ENCODE results near the gene EVC2.

Gene EVC2

DNA sequence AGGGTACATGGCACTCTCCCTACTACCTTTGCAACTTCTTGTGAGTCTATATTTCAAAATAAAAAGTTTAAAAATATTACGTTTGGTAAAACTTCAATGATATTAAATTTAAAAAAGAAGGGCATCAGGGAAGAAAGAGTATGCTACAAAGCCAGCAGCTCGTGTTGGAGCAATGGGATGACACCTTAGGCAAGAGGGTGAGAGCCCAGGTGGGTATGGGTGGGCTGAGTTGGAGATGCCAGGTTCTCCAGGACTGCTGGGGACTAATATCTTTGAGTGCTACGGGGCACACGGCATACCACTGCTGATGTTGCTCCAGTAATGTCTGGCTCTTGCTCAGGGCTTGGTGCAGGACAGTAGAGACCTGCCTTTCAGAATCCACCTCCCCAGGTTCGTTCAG is 132.4 kb downstream of the EVC2 start:
- H3K79me2 ChIP-seq (ENCODE audit: low read length) = no peaks in the 10 kb centered on the region
- H3K9me2 ChIP-seq (replicated peaks; ENCODE audit: insufficient read depth, low read length) = no peaks in the 10 kb centered on the region
- no peaks in the 10 kb centered on the region for H3K27me3 ChIP-seq (replicated peaks; ENCODE audit: insufficient read depth, low read length)
- no peak overlapping the region for H3K4me3 ChIP-seq (ENCODE audit: low read length)
- no peaks in the 10 kb centered on the region for H3F3A ChIP-seq (ENCODE audit: insufficient read depth, low read length)
- no peak for TF ChIP-seq EZH2phosphoT487 (IDR thresholded peaks at IDR 0.05; ENCODE audit: low read length)
- TF ChIP-seq EZH2 (optimal IDR thresholded peaks at IDR 0.05; ENCODE audit: low read depth, low read length) = no peak
- TF ChIP-seq, protein P1, sequence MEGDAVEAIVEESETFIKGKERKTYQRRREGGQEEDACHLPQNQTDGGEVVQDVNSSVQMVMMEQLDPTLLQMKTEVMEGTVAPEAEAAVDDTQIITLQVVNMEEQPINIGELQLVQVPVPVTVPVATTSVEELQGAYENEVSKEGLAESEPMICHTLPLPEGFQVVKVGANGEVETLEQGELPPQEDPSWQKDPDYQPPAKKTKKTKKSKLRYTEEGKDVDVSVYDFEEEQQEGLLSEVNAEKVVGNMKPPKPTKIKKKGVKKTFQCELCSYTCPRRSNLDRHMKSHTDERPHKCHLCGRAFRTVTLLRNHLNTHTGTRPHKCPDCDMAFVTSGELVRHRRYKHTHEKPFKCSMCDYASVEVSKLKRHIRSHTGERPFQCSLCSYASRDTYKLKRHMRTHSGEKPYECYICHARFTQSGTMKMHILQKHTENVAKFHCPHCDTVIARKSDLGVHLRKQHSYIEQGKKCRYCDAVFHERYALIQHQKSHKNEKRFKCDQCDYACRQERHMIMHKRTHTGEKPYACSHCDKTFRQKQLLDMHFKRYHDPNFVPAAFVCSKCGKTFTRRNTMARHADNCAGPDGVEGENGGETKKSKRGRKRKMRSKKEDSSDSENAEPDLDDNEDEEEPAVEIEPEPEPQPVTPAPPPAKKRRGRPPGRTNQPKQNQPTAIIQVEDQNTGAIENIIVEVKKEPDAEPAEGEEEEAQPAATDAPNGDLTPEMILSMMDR (IDR thresholded peaks at IDR 0.05; ENCODE audit: low read length) = no peak
- H2AFZ ChIP-seq (ENCODE audit: low read length) = no peak overlapping the region
- H3K4me1 ChIP-seq (ENCODE audit: low read length) = no peaks in the 10 kb centered on the region
- H3K4me2 ChIP-seq (ENCODE audit: low read depth, low read length) = no peak overlapping the region
- no peaks in the 10 kb centered on the region for H3K9me3 ChIP-seq (replicated peaks; ENCODE audit: insufficient read depth, low read length)
- H3K9ac ChIP-seq (ENCODE audit: low read length) = no peak overlapping the region
- no peak overlapping the region for H3K27ac ChIP-seq (ENCODE audit: low read length)
- no peak for DNase-seq
- H4K20me1 ChIP-seq (ENCODE audit: insufficient read depth, low read length) = no peaks in the 10 kb centered on the region
- no peaks in the 10 kb centered on the region; the same call in 1 of the 2 replicates for H3K36me3 ChIP-seq (replicated peaks; ENCODE audit: insufficient read depth, low read length)

DNA sequence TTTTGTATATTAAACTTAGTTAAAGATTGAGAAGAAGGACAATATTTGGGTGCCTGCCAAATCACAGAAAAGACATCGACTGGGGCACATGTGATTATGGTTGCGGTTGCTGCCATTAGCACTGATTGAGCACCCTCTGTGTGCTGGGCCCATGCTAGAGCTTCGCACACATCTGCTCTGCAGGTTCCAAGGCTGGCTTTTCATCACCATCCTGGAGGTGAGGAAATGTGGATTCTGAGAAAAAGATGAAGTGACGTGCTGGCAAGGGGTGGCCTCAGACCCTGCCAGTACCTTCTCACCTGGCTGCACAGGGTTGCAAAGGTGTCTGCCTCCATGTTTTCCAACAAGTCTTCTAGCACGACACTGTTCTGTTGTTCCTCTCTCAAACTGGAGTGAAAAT is 134.0 kb downstream of the EVC2 start:
- no peaks in the 10 kb centered on the region for H3K9me3 ChIP-seq (replicated peaks; ENCODE audit: insufficient read depth, low read length)
- H3K4me2 ChIP-seq (ENCODE audit: low read depth, low read length) = no peak overlapping the region
- no peak overlapping the region for H2AFZ ChIP-seq (ENCODE audit: low read length)
- no peak for DNase-seq
- TF ChIP-seq, protein P1 (IDR thresholded peaks at IDR 0.05; ENCODE audit: low read length) = no peak
- TF ChIP-seq EZH2 (optimal IDR thresholded peaks at IDR 0.05; ENCODE audit: low read depth, low read length) = no peak
- TF ChIP-seq EZH2phosphoT487 (IDR thresholded peaks at IDR 0.05; ENCODE audit: low read length) = no peak
- H3K4me3 ChIP-seq (ENCODE audit: low read length) = no peak overlapping the region
- H4K20me1 ChIP-seq (ENCODE audit: insufficient read depth, low read length) = no peaks in the 10 kb centered on the region
- no peak overlapping the region for H3K27ac ChIP-seq (ENCODE audit: low read length)
- no peaks in the 10 kb centered on the region for H3F3A ChIP-seq (ENCODE audit: insufficient read depth, low read length)
- no peak overlapping the region for H3K9ac ChIP-seq (ENCODE audit: low read length)
- H3K4me1 ChIP-seq (ENCODE audit: low read length) = no peaks in the 10 kb centered on the region
- no peaks in the 10 kb centered on the region for H3K27me3 ChIP-seq (replicated peaks; ENCODE audit: insufficient read depth, low read length)
- no peaks in the 10 kb centered on the region; the same call in 1 of the 2 replicates for H3K36me3 ChIP-seq (replicated peaks; ENCODE audit: insufficient read depth, low read length)
- no peaks in the 10 kb centered on the region for H3K9me2 ChIP-seq (replicated peaks; ENCODE audit: insufficient read depth, low read length)
- H3K79me2 ChIP-seq (ENCODE audit: low read length) = no peaks in the 10 kb centered on the region

DNA sequence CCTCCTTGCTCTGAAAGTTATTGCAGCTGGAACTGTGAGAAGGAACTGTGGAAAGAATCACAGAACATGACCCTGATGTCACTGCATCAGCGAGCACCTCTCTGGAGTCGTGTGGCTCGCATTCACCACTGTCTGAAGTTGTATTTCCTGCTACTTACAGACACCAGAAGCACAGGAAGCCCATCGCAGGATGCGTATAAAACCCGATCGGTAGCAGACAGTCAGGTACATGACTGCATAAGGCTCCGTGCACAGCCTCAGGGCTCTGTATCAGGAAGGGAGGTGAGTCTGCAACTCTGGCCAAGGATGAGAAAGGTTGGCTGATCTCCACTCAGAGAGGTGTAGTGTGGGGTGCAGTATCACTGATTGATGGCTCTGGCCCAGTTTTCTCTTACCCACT is 134.4 kb downstream of the EVC2 start:
- H3K79me2 ChIP-seq (ENCODE audit: low read length) = no peaks in the 10 kb centered on the region
- H3F3A ChIP-seq (ENCODE audit: insufficient read depth, low read length) = no peaks in the 10 kb centered on the region
- H3K27ac ChIP-seq (ENCODE audit: low read length) = no peak overlapping the region
- no peak overlapping the region for H3K4me3 ChIP-seq (ENCODE audit: low read length)
- H3K4me2 ChIP-seq (ENCODE audit: low read depth, low read length) = no peak overlapping the region
- H2AFZ ChIP-seq (ENCODE audit: low read length) = no peak overlapping the region
- H3K9me2 ChIP-seq (replicated peaks; ENCODE audit: insufficient read depth, low read length) = no peaks in the 10 kb centered on the region
- TF ChIP-seq EZH2phosphoT487 (IDR thresholded peaks at IDR 0.05; ENCODE audit: low read length) (no peak), EZH2 (optimal IDR thresholded peaks at IDR 0.05; ENCODE audit: low read depth, low read length) (no peak)
- TF ChIP-seq, protein P1 (IDR thresholded peaks at IDR 0.05; ENCODE audit: low read length) = no peak
- no peaks in the 10 kb centered on the region for H4K20me1 ChIP-seq (ENCODE audit: insufficient read depth, low read length)
- H3K9me3 ChIP-seq (replicated peaks; ENCODE audit: insufficient read depth, low read length) = no peaks in the 10 kb centered on the region
- no peaks in the 10 kb centered on the region; the same call in 1 of the 2 replicates for H3K36me3 ChIP-seq (replicated peaks; ENCODE audit: insufficient read depth, low read length)
- H3K27me3 ChIP-seq (replicated peaks; ENCODE audit: insufficient read depth, low read length) = no peaks in the 10 kb centered on the region
- H3K4me1 ChIP-seq (ENCODE audit: low read length) = no peaks in the 10 kb centered on the region
- no peak overlapping the region for H3K9ac ChIP-seq (ENCODE audit: low read length)
- DNase-seq = no peak

Data from MM.1S (cell line).